ENCODE data around the gene CTCFL. TPM values are rescaled to one million over a fixed set of nuclear protein-coding genes. Genes with fewer than 3 reads are reported as not detected.
"Not testable (repeated sequence)": the region's sequence is repeated elsewhere in the genome, so short reads cannot be mapped to it uniquely, and the experiment has no call there.

CTCFL gene
- total RNA-seq, 1 donor from 2014 or later = not detected

DNA sequence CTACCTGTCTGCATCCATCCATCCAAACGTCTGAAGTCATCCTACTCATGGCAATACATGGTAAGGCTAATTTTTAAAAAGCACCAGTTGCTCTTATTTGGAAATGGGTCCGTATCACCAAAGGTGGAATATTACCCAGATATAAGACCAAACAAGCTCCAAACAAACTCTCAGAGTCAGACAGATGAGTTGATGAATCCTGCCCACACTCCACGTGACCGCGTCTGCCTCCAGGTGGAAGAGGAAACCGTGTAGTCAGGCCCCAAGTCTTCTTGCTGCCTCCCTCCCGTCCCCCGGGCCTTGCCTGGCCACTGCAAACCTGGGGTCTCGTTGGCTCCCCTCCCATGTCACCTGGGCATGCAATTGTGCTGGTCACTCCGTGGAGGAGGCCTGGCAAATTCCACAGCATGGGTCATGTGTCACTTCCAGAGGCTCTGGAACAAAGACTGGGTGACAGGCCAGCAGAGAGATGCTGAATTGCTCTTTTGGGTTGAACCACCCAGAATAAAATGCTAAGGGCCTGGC lies 31.8 kb downstream of the CTCFL start:
- DNase-seq = no peak
- intact Hi-C loops (cut with micrococcal nuclease) = no loop called here
- no peak for ATAC-seq

DNA sequence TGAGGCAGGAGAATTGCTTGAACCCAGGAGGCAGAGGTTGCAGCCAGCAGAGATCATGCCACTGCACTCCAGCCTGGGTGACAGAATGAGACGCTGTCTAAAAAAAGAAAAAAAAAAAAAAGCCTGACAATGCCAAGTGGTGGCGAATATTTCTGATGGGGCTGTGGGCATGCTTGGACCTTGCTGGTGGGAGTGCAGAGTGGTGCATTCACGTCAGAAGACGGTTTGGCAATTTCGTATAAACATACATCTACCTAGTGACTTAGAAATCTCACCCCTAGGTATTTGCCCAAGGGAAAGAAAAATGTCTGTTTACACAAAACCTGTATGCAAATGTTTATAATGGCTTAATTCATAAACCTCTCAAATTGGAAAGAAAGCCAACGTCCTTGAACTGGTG lies 33.6 kb downstream of the CTCFL start:
- ATAC-seq (no peak), DNase-seq (no peak)
- intact Hi-C loops (cut with micrococcal nuclease) = no loop called here

DNA sequence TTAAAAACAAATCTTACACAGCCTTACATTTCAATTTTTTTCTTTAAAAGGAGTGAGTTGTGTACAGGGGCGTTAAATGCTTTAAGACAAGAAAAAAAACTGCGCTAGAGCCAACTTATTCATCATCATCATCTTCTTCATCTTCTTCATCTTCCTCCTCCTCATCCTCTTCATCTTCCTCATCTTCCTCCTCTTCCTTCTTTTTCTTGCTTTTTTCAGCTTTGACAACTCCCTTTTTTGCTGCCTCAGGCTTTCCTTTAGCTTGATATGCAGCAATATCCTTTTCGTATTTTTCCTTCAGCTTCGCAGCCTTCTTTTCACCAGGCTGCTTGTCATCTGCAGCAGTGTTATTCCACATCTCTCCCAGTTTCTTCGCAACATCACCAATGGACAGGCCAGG lies 36.7 kb downstream of the CTCFL start:
- ATAC-seq; DNase-seq; intact Hi-C loops (cut with micrococcal nuclease): not testable (repeated sequence)

DNA sequence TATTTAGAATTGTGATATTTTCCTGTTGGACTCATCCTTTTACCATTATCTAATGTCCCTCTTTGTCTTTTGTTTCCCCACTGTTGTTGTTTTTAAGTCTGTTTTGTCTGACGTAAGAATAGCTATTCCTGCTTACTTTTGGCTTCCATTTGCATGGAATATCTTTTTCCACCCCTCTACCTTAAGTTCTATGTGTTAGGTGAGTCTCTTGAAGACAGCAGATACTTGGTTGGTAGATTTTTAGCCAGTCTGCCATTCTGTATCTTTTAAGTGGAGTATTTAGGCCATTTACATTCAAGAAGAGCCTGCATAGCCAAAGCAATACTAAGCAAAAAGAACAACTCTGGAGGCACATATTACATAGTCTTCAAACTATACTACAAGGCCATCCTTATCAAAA lies 39.2 kb downstream of the CTCFL start:
- ATAC-seq (no peak), DNase-seq (no peak)
- intact Hi-C loops (cut with micrococcal nuclease) = no loop called here

GRCh38 chr20:57484772-57485171 lies 40.2 kb downstream of the CTCFL start:
- intact Hi-C loops (cut with micrococcal nuclease) = no loop called here
- no peak for DNase-seq
- ATAC-seq = no peak

- intact Hi-C loops (cut with micrococcal nuclease) = no loop called here
- ATAC-seq (no peak), DNase-seq (no peak)
Observed at GRCh38 chr20:57483287-57484050, 41.5 kb downstream of the CTCFL start.

DNA sequence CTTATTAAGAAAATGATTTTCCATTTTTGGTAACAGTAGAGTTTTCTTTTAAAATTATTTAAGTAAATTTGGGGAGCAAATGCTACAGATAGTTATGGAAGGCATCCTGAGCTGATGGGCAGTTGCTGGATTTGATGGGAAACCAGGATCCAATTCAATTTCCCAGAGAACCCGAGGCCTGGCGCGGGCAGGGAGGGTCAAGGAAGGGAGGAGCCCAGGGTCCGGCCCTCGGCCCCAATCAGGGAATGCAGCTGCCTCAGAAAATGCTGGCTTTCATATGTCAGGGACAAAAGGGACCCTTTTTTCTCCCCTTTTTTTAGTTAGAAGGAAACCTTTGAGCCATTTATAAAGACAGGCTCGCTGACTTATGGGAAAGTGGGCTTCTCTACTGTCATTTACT lies 42.1 kb downstream of the CTCFL start:
- DNase-seq = no peak
- ATAC-seq = no peak
- intact Hi-C loops (cut with micrococcal nuclease) = no loop called here

DNA sequence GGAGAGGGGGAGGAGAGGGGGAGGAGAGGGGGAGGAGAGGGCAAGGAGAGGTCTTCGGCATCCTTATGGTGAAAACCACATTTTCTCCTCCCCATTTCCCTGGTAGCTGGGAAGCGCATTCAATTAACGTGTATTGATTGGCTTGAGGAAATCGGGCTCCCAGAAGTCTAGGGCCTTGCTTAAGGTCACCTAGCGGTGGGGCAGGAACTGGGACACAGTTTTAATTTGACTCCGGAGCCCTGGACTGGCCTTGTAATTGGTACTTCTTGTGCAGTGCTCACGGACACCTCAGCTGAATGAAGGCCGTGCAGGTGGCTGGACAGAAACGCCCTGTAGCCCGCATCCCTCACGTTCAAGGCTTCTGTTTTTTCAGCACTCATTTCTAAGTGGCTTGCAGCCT lies 42.8 kb downstream of the CTCFL start:
- ATAC-seq (no peak), DNase-seq (no peak)
- intact Hi-C loops (cut with micrococcal nuclease) = no loop called here

GRCh38 chr20:57481281-57481711 lies 43.6 kb downstream of the CTCFL start:
- no peak for DNase-seq
- intact Hi-C loops (cut with micrococcal nuclease) = no loop called here
- no peak for ATAC-seq

DNA sequence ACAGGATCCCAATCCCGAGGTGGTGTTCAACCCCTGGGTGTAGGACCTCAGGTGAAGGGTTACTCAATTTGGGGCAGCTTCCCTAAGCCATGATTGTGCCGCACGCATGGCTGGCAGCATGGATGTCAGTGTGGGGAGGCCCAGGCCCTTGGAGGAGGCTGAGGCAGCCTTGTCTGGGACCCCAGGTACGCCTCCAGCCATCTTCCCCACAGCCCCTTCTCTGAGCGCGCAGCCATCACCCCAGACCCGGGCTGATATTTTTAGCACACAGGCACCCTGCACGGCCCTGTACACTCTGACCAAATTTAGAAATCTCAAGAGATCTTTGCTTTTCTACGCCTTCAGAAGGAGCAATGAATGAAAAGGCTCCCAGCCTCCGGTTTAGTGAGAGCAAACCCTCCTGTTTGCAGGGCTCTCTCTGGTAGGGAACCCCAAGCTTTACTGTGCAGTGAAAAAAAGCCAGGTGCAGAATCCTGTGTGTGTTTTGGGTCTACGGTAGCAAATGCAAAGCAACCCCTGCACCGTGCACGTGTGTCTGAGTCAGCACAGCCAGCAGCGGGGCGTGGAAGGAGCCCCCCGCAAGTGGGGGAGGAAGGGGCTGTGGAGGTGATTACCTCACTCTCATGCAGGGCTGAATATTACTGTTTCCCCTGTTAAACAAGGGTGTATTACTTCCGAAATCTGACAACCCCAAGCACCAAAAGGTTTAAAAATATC lies 44.3 kb downstream of the CTCFL start:
- intact Hi-C loops (cut with micrococcal nuclease) = no loop called here
- ATAC-seq = peak; percentile 56
- no peak for DNase-seq

DNA sequence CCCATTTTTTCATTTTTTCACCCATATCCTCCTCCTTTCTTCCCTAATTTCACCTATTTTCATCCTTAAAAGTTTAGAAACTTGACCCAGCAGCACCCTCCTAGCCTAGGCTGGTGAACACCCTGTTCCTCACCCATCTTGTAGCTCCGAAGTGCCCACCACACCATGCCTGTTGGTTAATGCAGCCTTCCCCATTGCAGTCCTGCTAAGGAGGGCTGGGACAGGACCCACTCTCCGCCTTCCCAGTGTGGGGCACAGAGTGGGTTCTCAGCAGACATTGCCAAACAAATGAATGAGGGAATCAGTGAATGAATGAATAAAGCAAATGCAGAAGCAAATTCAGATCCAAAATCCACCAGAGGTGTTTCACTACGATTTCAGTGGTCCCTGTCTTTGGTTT lies 45.7 kb downstream of the CTCFL start:
- intact Hi-C loops (cut with micrococcal nuclease) = no loop called here
- DNase-seq (no peak), ATAC-seq (no peak)

GRCh38 chr20:57478176-57478575 lies 46.8 kb downstream of the CTCFL start:
- intact Hi-C loops (cut with micrococcal nuclease) = no loop called here
- ATAC-seq = no peak
- no peak for DNase-seq

DNA sequence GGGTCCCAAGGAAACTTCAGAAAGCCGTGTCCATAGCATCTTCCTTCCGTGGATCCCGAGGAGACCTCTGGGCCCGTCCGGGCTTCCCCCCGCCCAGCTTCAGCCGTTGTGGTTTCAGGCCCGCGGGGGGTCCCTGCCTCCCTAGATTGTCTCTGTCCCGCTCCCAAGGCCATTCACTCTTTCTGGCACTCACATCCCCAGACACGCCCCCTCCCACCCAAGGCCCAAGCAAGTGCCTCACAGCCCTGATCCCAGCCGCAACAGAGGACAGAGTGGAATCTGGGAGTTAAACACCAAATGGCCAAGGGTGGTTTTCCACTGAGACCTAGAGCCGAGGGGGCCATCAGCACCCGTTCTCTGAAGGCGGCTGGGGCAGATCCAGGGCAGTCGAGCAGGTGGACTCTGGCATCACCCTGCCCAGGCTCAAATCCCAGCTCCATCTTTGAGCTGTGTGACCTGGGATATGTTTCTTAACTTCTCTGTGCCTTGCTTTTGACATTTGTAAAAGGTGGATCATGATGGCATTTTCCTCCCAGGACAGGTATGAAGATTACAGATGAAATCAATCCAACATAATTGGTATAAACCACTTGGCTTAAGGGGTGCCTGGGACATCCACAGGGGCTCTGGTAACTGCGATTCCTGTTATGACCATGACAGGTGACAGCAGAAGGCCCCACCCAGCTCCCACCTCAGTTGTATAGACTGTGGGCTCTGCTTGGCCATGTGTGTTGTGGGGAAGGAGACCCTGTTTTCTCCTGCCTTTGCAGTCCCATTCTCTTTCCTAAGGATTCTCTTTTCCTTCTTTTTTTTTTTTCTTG lies 48.1 kb downstream of the CTCFL start:
- ATAC-seq = no peak
- DNase-seq = no peak
- intact Hi-C loops (cut with micrococcal nuclease) = no loop called here

DNA sequence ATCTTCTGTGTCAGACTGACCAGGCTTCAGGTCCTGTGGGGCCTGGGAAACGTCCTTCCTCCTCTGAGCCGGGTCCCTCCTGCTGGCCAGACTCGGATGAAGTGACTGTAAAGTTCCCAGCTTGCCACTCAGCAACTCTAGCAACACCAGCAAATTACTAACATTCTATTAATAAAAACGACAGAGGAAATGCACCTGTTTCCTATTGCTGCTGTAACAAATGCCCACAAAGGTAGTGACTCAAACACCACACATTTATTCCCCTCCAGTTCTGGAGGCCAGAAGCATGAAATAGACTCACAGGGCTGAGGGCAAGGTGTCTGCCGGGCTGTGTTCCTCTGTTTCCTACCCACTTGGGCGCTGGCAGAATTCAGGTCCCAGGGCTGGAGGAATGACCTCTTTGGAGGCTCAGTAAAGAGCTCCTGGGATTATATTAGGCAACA lies 48.8 kb downstream of the CTCFL start:
- no peak for DNase-seq
- ATAC-seq = no peak
- intact Hi-C loops (cut with micrococcal nuclease) = no loop called here

DNA sequence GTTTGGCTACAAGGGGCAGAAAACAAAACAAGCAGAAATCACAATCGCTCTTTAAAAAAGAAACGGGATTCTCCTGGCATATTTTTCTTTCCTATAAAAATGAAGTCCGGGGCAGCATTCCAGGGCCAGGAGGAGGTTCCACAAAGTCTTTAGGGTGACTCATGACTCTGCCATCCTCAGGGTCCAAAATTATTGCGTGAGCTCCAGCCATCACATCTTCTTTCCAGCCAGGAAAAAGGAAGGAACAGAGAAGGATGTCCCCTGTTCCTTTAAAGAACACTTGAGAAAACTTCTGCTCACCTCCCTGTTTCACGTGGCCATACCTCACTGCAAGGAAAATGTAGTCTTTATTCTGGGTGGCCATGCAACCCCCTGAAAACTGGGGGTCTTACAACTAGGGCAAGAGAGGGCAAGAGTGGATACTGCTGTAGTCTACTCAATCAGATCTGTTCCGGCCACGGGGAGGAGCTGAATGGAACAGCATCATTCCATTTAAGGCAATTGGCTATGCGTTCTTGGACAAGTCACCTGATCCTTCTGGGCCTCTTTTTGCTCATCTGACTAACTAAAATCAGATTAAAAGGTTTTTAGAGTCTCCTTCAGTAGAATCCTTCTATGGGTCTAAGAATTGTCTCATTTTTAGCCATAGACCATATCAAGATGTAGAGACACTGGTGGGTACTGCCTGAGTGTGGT lies 49.4 kb downstream of the CTCFL start:
- DNase-seq (no peak), ATAC-seq (no peak)
- intact Hi-C loops (cut with micrococcal nuclease) = no loop called here

GRCh38 chr20:57474816-57475215 lies 50.1 kb downstream of the CTCFL start:
- DNase-seq = no peak
- intact Hi-C loops (cut with micrococcal nuclease) = no loop called here
- ATAC-seq = no peak

- DNase-seq (no peak), ATAC-seq (no peak)
- intact Hi-C loops (cut with micrococcal nuclease) = no loop called here
Observed at GRCh38 chr20:57474205-57474604, 50.7 kb downstream of the CTCFL start.

DNA sequence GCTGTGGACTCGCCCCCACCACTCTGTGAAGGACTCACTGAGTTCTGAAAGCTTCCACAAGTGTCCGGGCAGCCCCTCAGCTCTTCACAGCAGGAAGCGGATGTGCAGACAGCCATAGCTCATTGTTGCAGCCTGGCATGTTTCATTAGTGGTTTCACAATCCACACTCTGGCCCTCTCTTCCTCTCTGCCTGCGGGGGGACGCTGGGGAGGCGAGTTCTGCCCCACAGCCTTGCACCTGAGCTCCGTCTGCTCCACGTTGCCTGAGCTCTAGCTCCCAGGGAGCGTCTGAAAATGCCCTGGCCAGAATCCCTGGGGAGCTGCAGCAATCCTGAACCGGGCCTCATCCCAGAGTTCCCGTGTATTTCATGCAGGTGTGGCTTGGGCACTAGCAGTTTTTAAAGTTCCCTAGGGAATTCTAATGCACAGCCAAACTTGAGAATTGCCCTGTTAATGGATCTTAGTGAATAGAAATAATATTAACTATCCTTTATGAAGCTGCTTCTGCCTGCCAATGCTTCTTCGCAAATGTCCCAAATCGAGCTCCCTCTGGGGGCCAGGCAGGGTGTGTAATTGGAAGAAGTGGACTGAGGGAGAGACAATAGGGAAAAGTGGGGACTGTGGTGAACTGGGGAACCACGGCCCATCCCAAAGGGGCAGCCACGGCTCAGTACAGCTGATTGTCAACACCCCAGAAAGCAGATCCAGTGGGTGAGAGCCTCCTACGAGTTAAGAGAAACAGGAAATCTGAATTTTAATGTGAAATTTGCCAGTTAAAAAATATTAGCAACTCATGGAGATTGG lies 51.5 kb downstream of the CTCFL start:
- no peak for DNase-seq
- intact Hi-C loops (cut with micrococcal nuclease) = no loop called here
- ATAC-seq = no peak
